ENCODE measurements around the gene HGFAC. TPM values are rescaled to one million over a fixed set of nuclear protein-coding genes. Genes with fewer than 3 reads are reported as not detected.
A peak's percentile ranks its signal among the peaks of the same experiment; 100 is the strongest.

Gene HGFAC
- total RNA-seq, 6 donors from 2014 or later, result 0.20 to 1.1 (median 0.49) TPM; not detected in 1

GRCh38 chr4:3487861-3488260 is 46.1 kb downstream of the HGFAC start:
- Histone ChIP-seq H3K9me3 (no peaks in the 10 kb centered on the region), H3K27ac (no peak overlapping the region), H3K36me3 (no peaks in the 10 kb centered on the region), H3K27me3 (peaks cover 0 to 13% (median 8%) of the 10 kb centered on the region in 4 donors), H3K4me1 (peaks cover 10 to 19% (median 16%) of the 10 kb centered on the region in 4 donors), H3K4me3 (no peak overlapping the region)
- no peak for TF ChIP-seq CTCF (IDR thresholded peaks at IDR 0.05)
- no peak for TF ChIP-seq POLR2A (IDR thresholded peaks at IDR 0.05)
- TF ChIP-seq POLR2AphosphoS5 (IDR thresholded peaks at IDR 0.05), result no peak
- no peak for TF ChIP-seq EP300 (IDR thresholded peaks at IDR 0.05)
- WGBS, 2 donors, result 82 to 84% methylated on average over 2 to 7 of the region's 7 CpGs
- ATAC-seq (ENCODE audit: low FRiP score in 2 of 2) (peak in 1 of 2 donors; percentile 1), DNase-seq (peak in 1 of 2 donors; percentile 77)

- Histone ChIP-seq H3K4me1 (peaks cover 10 to 18% (median 16%) of the 10 kb centered on the region in 4 donors), H3K27ac (no peak overlapping the region), H3K36me3 (no peaks in the 10 kb centered on the region), H3K27me3 (peaks cover 0 to 15% (median 8%) of the 10 kb centered on the region in 4 donors), H3K4me3 (no peak overlapping the region), H3K9me3 (no peaks in the 10 kb centered on the region)
- DNase-seq, result peak in 1 of 2 donors; percentile 46
- no peak for TF ChIP-seq CTCF (IDR thresholded peaks at IDR 0.05)
- no peak for TF ChIP-seq POLR2A (IDR thresholded peaks at IDR 0.05)
- no peak for TF ChIP-seq POLR2AphosphoS5 (IDR thresholded peaks at IDR 0.05)
- no peak for TF ChIP-seq EP300 (IDR thresholded peaks at IDR 0.05)
- ATAC-seq (ENCODE audit: low FRiP score in 2 of 2), result no peak
- WGBS, 2 donors, result 25 to 45% methylated on average over 7 to 11 of the region's 11 CpGs
These were observed 47.1 kb downstream of the HGFAC start for GRCh38 chr4:3488820-3489219.

GRCh38 chr4:3489451-3489962 is 47.7 kb downstream of the HGFAC start:
- ATAC-seq (ENCODE audit: low FRiP score in 2 of 2) (no peak), DNase-seq (peak in 1 of 2 donors; percentile 81)
- Histone ChIP-seq H3K9me3 (no peaks in the 10 kb centered on the region), H3K27ac (no peak overlapping the region), H3K4me3 (no peak overlapping the region), H3K4me1 (peaks cover 9 to 12% (median 10%) of the 10 kb centered on the region in 4 donors), H3K36me3 (no peaks in the 10 kb centered on the region), H3K27me3 (peaks cover 0 to 14% (median 6%) of the 10 kb centered on the region in 4 donors)
- TF ChIP-seq POLR2A (IDR thresholded peaks at IDR 0.05) (no peak), CTCF (IDR thresholded peaks at IDR 0.05) (no peak), POLR2AphosphoS5 (IDR thresholded peaks at IDR 0.05) (no peak), EP300 (IDR thresholded peaks at IDR 0.05) (no peak)
- WGBS, 2 donors, result 54 to 58% methylated on average over 13 to 20 of the region's 20 CpGs

- 67 to 70% methylated on average over 9 to 15 of the region's 17 CpGs for WGBS, 2 donors
- Histone ChIP-seq H3K4me1 (no peaks in the 10 kb centered on the region), H3K36me3 (no peaks in the 10 kb centered on the region), H3K4me3 (no peak overlapping the region), H3K27ac (no peak overlapping the region), H3K9me3 (no peaks in the 10 kb centered on the region), H3K27me3 (peaks cover 0 to 7% (median 0%) of the 10 kb centered on the region in 4 donors)
- DNase-seq (peak in 1 of 2 donors; percentile 59), ATAC-seq (ENCODE audit: low FRiP score in 2 of 2) (no peak)
- TF ChIP-seq CTCF (IDR thresholded peaks at IDR 0.05) (no peak), POLR2AphosphoS5 (IDR thresholded peaks at IDR 0.05) (no peak), POLR2A (IDR thresholded peaks at IDR 0.05) (no peak), EP300 (IDR thresholded peaks at IDR 0.05) (no peak)
These were observed 50.1 kb downstream of the HGFAC start for GRCh38 chr4:3491681-3492405.

All from upper lobe of left lung (tissue), 6 donors.